OCI-LY1 (cell line): ENCODE results near the gene HORMAD2.

Experiments
- EZH2 ChIP-seq: fragments of 200-600 bp; sonication (generic), shearing (Covaris generic); IDR thresholded peaks from 2 replicates; pipeline ENCODE4 v1.8.0; 2017; ENCODE audit warnings: borderline replicate concordance, mixed run types, mild to moderate bottlenecking, antibody characterized with exemption, low read length, moderate library complexity, mixed read lengths
- TF ChIP-seq, protein P1 (sequence below): fragments of 200-600 bp; sonication (generic), shearing (Covaris generic); IDR thresholded peaks from 2 replicates; pipeline ENCODE4 v1.5.1; 2017; ENCODE audit warnings: mild to moderate bottlenecking, antibody characterized with exemption, low read length, moderate library complexity, mixed read lengths

GRCh38 chr22:30167296-30167695 lies 87.0 kb downstream of the HORMAD2 start:
- TF ChIP-seq, protein P1, sequence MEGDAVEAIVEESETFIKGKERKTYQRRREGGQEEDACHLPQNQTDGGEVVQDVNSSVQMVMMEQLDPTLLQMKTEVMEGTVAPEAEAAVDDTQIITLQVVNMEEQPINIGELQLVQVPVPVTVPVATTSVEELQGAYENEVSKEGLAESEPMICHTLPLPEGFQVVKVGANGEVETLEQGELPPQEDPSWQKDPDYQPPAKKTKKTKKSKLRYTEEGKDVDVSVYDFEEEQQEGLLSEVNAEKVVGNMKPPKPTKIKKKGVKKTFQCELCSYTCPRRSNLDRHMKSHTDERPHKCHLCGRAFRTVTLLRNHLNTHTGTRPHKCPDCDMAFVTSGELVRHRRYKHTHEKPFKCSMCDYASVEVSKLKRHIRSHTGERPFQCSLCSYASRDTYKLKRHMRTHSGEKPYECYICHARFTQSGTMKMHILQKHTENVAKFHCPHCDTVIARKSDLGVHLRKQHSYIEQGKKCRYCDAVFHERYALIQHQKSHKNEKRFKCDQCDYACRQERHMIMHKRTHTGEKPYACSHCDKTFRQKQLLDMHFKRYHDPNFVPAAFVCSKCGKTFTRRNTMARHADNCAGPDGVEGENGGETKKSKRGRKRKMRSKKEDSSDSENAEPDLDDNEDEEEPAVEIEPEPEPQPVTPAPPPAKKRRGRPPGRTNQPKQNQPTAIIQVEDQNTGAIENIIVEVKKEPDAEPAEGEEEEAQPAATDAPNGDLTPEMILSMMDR, result no peak
- TF ChIP-seq EZH2, result no peak
